Upper lobe of left lung (tissue), 6 donors: ENCODE measurements around the gene IRF5. TPM values are rescaled to one million over a fixed set of nuclear protein-coding genes. Genes with fewer than 3 reads are reported as not detected.
A peak's percentile ranks its signal among the peaks of the same experiment; 100 is the strongest.

Experiments used
- ATAC-seq, 2 donors: fragments of 200-7000 bp; cut with Tn5 transposase; one replicate each; pipeline ENCODE4 v1.9.1; 2022; ENCODE audit warnings: mild to moderate bottlenecking in 2 of 2, moderate library complexity in 2 of 2; ENCODE audit not compliant: low FRiP score in 2 of 2
- DNase-seq, 2 donors: peaks; one replicate each; pipeline ENCODE4 v3.0.0-alpha.2; 2019 to 2020
- H3K27ac ChIP-seq, 4 donors: fragments of 200-600 bp; sonication (generic); one replicate each; pipeline ENCODE4 v1.5.1; 2016 to 2019
- H3K27me3 ChIP-seq, 4 donors: fragments of 200-600 bp; sonication (generic); one replicate each; pipeline ENCODE4 v1.5.1; 2017 to 2019
- H3K36me3 ChIP-seq, 4 donors: fragments of 200-600 bp; sonication (generic); one replicate each; pipeline ENCODE4 v1.5.1; 2016 to 2019
- H3K4me1 ChIP-seq, 4 donors: fragments of 200-600 bp; sonication (generic); one replicate each; pipeline ENCODE4 v1.5.1; 2018 to 2019
- H3K4me3 ChIP-seq, 4 donors: fragments of 200-600 bp; sonication (generic); one replicate each; pipeline ENCODE4 v1.5.1; 2017 to 2019; ENCODE audit warnings: mild to moderate bottlenecking in 2 of 4, moderate library complexity in 1 of 4
- H3K9me3 ChIP-seq, 4 donors: fragments of 200-600 bp; sonication (generic); one replicate each; pipeline ENCODE4 v1.5.1; 2018 to 2019
- CTCF ChIP-seq, 6 experiments: fragments of 450-650 bp in 4 of 6; fragments of 200-600 bp in 2 of 6; sonication (generic) in 2 of 6; IDR thresholded peaks; one replicate each; pipeline ENCODE4 v1.5.1; 2016 to 2019; ENCODE audit warnings: antibody characterized with exemption in 6 of 6
- EP300 ChIP-seq, 4 donors: sonication (generic); formaldehyde crosslinking; IDR thresholded peaks; one replicate each; pipeline ENCODE4 v1.5.1; 2017; ENCODE audit warnings: antibody characterized with exemption in 4 of 4, control low read depth in 2 of 4
- POLR2A ChIP-seq, 4 donors: fragments of 450-650 bp; IDR thresholded peaks; one replicate each; pipeline ENCODE4 v1.5.1; 2016 to 2017; ENCODE audit warnings: antibody characterized with exemption in 4 of 4, mild to moderate bottlenecking in 2 of 4
- POLR2AphosphoS5 ChIP-seq, 2 donors: sonication (generic); formaldehyde crosslinking; IDR thresholded peaks; one replicate each; pipeline ENCODE4 v1.5.1; 2017; ENCODE audit warnings: antibody characterized with exemption in 2 of 2
- WGBS, 2 donors: methylation state at CpG; one replicate each; pipeline ENCODE4 v1.1.5; 2017 to 2018; 5-methylcytosine and 5-hydroxymethylcytosine counted together
- total RNA-seq, 6 donors: library from RNA; depleted of rRNA in 4 of 6; stranded (reverse); fragments of >200 nt in 4 of 6; gene quantifications; one replicate each; pipeline versions ENCODE4 v1.1.0 to v1.2.1, GENCODE V29; 2016 to 2021
- donor health status: DM: no; HTN: no; CAD: no; lungs with moderate emphysema.
- donor health status: DM: no; HTN: yes; CAD: no; lungs with severe emphysema.

Gene IRF5
- total RNA-seq, 6 donors from 2014 or later, result 10.7 to 83.8 (median 45.8) TPM

- peaks cover 0 to 7% (median 3%) of the 10 kb centered on the region in 4 donors for H3K4me1 ChIP-seq
- no peak overlapping the region for H3K4me3 ChIP-seq
- 42 to 79% methylated on average over 3 to 12 of the region's 12 CpGs for WGBS, 2 donors
- H3K9me3 ChIP-seq, result no peaks in the 10 kb centered on the region
- peaks cover 5 to 21% (median 11%) of the 10 kb centered on the region in 4 donors for H3K36me3 ChIP-seq
- TF ChIP-seq CTCF (IDR thresholded peaks at IDR 0.05) (no peak), POLR2A (IDR thresholded peaks at IDR 0.05) (no peak), POLR2AphosphoS5 (IDR thresholded peaks at IDR 0.05) (no peak)
- ATAC-seq, result peak in 1 of 2 donors; percentile 13
- no peak overlapping the region for H3K27ac ChIP-seq
- H3K27me3 ChIP-seq, result no peaks in the 10 kb centered on the region
- DNase-seq, result no peak
Observed at GRCh38 chr7:128948312-128948973, 10.7 kb downstream of the IRF5 start.

- TF ChIP-seq POLR2AphosphoS5 (IDR thresholded peaks at IDR 0.05) (no peak), CTCF (IDR thresholded peaks at IDR 0.05) (no peak), EP300 (IDR thresholded peaks at IDR 0.05) (no peak), POLR2A (IDR thresholded peaks at IDR 0.05) (no peak)
- Histone ChIP-seq H3K4me3 (no peak overlapping the region), H3K4me1 (peaks cover 0 to 7% (median 3%) of the 10 kb centered on the region in 4 donors), H3K27ac (no peak overlapping the region), H3K36me3 (peaks cover 5 to 27% (median 18%) of the 10 kb centered on the region in 4 donors), H3K9me3 (no peaks in the 10 kb centered on the region), H3K27me3 (no peaks in the 10 kb centered on the region)
- DNase-seq (no peak), ATAC-seq (peak; percentile 19 to 45)
- WGBS, 2 donors, result 75 to 81% methylated on average over 3 to 4 of the region's 4 CpGs
Observed at GRCh38 chr7:128948976-128949760, 11.4 kb downstream of the IRF5 start.

GRCh38 chr7:128951296-128951695, 13.6 kb downstream of the IRF5 start:
- 59 to 79% methylated on average over 5 of the region's 5 CpGs for WGBS, 2 donors
- peaks cover 14 to 49% (median 36%) of the 10 kb centered on the region in 4 donors for H3K36me3 ChIP-seq
- no peaks in the 10 kb centered on the region for H3K9me3 ChIP-seq
- no peak for DNase-seq
- ATAC-seq, result no peak
- peaks cover 0 to 7% (median 3%) of the 10 kb centered on the region in 4 donors for H3K4me1 ChIP-seq
- no peak overlapping the region for H3K27ac ChIP-seq
- H3K4me3 ChIP-seq, result no peak overlapping the region
- TF ChIP-seq CTCF (IDR thresholded peaks at IDR 0.05) (no peak), POLR2AphosphoS5 (IDR thresholded peaks at IDR 0.05) (no peak), POLR2A (IDR thresholded peaks at IDR 0.05) (no peak), EP300 (IDR thresholded peaks at IDR 0.05) (no peak)
- H3K27me3 ChIP-seq, result no peaks in the 10 kb centered on the region

- Histone ChIP-seq H3K27me3 (no peaks in the 10 kb centered on the region), H3K4me3 (no peak overlapping the region), H3K4me1 (no peaks in the 10 kb centered on the region), H3K27ac (no peak overlapping the region), H3K36me3 (peaks cover 14 to 72% (median 50%) of the 10 kb centered on the region in 4 donors), H3K9me3 (no peaks in the 10 kb centered on the region)
- DNase-seq, result no peak
- 92 to 95% methylated on average over 2 of the region's 2 CpGs for WGBS, 2 donors
- no peak for TF ChIP-seq POLR2A (IDR thresholded peaks at IDR 0.05)
- TF ChIP-seq CTCF (IDR thresholded peaks at IDR 0.05), result no peak
- TF ChIP-seq POLR2AphosphoS5 (IDR thresholded peaks at IDR 0.05), result no peak
- TF ChIP-seq EP300 (IDR thresholded peaks at IDR 0.05), result no peak
- ATAC-seq, result no peak
Observed at GRCh38 chr7:128954150-128954549, 16.4 kb downstream of the IRF5 start.
